ENCODE data around the gene HOXB1.

HOXB1 gene

DNA sequence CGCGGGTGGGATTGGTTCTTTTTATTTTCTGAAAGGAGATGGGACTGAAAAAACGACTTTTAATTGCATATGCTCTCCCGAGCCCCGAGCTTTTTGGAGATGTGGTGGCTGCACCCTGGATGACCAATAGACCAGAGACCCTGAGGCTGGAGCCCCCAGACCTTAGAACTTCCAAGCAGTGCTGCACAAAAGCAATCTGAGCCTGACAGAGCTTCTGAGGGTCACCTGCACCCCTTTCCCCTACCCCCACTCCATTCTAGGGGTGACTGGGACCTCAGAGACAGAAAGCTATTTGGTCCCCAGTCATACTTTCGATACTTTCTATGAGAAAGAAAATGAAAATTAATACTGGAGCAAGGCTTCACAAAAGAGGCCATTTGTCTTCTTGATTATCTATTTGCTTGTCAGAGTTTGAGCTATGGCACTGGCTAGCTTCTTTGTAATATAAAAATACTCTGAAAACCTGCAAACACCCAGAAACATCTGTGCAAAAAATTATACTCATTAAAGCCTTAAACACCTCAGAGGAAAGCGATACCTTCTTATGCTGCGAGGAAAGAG lies 43.8 kb upstream of the HOXB1 start:
- H3K27me3 ChIP-seq (ENCODE audit: control insufficient read depth in 1 of 2, insufficient read depth in 2 of 2, low read length in 2 of 2) = peaks cover 0 to 46% of the 10 kb centered on the region in 2 donors
- peak overlapping the region; percentile 41 to 79 for H3K9ac ChIP-seq (ENCODE audit: low read length in 2 of 2)
- H3K4me1 ChIP-seq (ENCODE audit: control insufficient read depth, insufficient read depth, low read length) = peaks cover 65% of the 10 kb centered on the region
- no peaks in the 10 kb centered on the region for H3K36me3 ChIP-seq (ENCODE audit: control insufficient read depth in 2 of 2, insufficient read depth in 2 of 2, low read length in 2 of 2)
- H3K27ac ChIP-seq (ENCODE audit: low read length) = peak overlapping the region; percentile 94
- no peaks in the 10 kb centered on the region for H3K9me3 ChIP-seq (ENCODE audit: control insufficient read depth in 2 of 2, low read length in 2 of 2)
- peak overlapping the region; percentile 13 to 75 for H3K4me3 ChIP-seq (ENCODE audit: low read length in 2 of 2)

DNA sequence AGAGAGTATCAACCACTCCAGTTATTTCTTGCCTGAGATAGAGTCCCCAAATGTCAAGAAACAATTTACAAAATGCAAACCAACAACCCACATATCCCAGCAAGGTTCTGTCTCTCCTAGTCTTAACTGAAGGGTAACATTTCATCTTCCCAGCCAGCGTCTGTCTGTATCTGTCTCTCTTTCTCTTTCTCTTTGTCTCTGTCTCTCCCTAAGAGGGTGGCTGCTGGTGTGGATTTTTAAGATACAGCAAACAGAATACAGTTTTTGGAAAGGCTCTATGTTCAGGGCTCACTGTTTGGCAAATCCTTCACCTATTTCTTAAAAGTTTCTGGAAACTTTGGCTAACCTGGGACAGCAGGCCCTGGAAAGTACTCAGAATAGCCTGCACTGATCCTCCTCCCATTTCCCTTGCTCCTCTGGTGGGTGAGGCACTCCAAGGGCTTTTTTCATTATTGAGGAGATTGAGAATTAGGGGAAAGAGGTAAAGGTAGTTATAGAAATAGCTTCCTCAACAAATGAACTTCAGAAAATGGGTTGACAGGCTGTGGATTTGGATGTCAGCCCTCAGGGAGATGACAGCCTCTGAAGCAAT lies 41.1 kb upstream of the HOXB1 start:
- Histone ChIP-seq H3K4me1 (ENCODE audit: control insufficient read depth, insufficient read depth, low read length) (peaks cover 71% of the 10 kb centered on the region), H3K9ac (ENCODE audit: low read length in 2 of 2) (peak overlapping the region; percentile 55 to 79), H3K27ac (ENCODE audit: low read length) (peak overlapping the region; percentile 94), H3K36me3 (ENCODE audit: control insufficient read depth in 2 of 2, insufficient read depth in 2 of 2, low read length in 2 of 2) (no peaks in the 10 kb centered on the region), H3K9me3 (ENCODE audit: control insufficient read depth in 2 of 2, low read length in 2 of 2) (no peaks in the 10 kb centered on the region), H3K4me3 (ENCODE audit: low read length in 2 of 2) (peak overlapping the region; percentile 8 to 75), H3K27me3 (ENCODE audit: control insufficient read depth in 1 of 2, insufficient read depth in 2 of 2, low read length in 2 of 2) (peaks cover 0 to 35% of the 10 kb centered on the region in 2 donors)

DNA sequence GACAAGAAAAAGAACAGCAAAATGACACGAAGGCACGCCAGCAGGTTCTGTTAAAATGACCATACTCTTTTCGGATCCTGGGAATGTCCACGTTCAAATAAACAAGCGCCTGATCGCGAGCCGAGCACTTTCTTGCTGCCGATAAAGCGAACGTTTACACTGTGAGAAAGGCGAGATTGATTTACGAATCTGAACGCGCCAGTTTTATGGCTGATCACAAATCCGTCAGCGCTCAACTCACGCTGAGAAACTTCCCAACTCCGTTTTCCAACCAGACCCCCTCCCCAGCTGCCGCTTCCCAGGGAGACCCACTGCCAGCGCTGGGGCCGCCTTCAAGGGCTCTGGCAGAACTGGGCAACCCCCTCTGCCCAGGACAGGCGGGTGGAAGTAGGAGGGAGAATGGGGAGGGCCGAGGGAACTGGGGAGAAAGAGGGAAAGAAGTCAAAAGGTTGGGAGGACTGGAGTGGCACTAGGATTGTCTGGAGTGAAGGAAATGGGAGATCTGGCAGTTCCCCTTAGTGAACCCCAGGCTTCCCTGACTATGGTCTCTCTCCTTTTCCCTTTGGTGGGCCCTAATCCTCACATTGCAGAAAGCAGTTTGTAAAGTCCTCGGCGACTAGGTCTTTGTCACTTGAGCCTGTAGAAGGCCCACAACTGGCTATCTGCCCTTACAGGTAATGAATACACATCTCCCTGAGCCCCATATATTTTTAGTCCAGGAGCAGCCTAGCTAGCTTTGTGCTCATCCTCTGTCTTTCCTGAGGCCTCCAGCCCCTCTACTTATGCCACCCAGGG lies 40.4 kb upstream of the HOXB1 start:
- no peaks in the 10 kb centered on the region for H3K9me3 ChIP-seq (ENCODE audit: control insufficient read depth in 2 of 2, low read length in 2 of 2)
- H3K27me3 ChIP-seq (ENCODE audit: control insufficient read depth in 1 of 2, insufficient read depth in 2 of 2, low read length in 2 of 2) = peaks cover 0 to 32% of the 10 kb centered on the region in 2 donors
- no peaks in the 10 kb centered on the region for H3K36me3 ChIP-seq (ENCODE audit: control insufficient read depth in 2 of 2, insufficient read depth in 2 of 2, low read length in 2 of 2)
- peak overlapping the region; percentile 24 to 75 for H3K4me3 ChIP-seq (ENCODE audit: low read length in 2 of 2)
- H3K9ac ChIP-seq (ENCODE audit: low read length in 2 of 2) = peak overlapping the region; percentile 55 to 79
- H3K4me1 ChIP-seq (ENCODE audit: control insufficient read depth, insufficient read depth, low read length) = peaks cover 74% of the 10 kb centered on the region
- H3K27ac ChIP-seq (ENCODE audit: low read length) = peak overlapping the region; percentile 94

DNA sequence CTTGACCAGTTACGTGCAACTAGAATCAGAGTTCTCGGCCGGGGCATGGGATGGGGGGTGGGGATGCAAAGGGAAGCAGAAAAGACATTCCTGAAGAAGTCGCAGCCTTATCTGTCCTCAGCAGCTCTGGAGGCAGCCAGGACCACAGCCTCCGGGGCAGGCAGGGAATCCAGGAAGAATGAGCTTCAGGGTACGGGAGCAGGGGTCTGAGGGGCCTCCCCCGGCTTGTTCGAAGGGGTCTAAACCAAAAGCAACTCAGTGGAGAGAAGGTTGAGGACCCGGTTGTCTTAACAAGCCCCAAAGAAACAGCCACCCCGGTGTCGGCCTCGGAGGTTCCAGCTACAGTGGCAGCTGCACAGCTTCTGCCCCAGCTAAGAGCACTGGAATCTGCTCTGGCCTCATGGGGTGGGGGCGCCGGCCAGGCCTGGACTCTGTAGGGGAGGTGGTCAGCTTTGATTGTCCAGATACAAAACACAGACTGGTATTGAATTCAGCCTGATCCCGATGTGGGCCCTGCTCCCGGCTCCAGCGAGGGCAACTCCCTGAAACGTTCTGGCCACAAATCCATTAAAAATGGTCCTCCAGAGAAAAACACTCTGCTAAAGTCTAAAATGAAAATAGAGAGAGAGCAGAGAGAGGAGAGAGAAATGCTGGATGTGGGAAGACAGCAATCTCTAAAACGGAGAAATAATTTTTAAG lies 39.7 kb upstream of the HOXB1 start:
- Histone ChIP-seq H3K9me3 (ENCODE audit: control insufficient read depth in 2 of 2, low read length in 2 of 2) (no peaks in the 10 kb centered on the region), H3K27ac (ENCODE audit: low read length) (peak overlapping the region; percentile 94), H3K9ac (ENCODE audit: low read length in 2 of 2) (peak overlapping the region; percentile 55 to 79), H3K36me3 (ENCODE audit: control insufficient read depth in 2 of 2, insufficient read depth in 2 of 2, low read length in 2 of 2) (no peaks in the 10 kb centered on the region), H3K4me1 (ENCODE audit: control insufficient read depth, insufficient read depth, low read length) (peaks cover 74% of the 10 kb centered on the region), H3K4me3 (ENCODE audit: low read length in 2 of 2) (peak overlapping the region; percentile 24 to 75), H3K27me3 (ENCODE audit: control insufficient read depth in 1 of 2, insufficient read depth in 2 of 2, low read length in 2 of 2) (peaks cover 0 to 28% of the 10 kb centered on the region in 2 donors)

DNA sequence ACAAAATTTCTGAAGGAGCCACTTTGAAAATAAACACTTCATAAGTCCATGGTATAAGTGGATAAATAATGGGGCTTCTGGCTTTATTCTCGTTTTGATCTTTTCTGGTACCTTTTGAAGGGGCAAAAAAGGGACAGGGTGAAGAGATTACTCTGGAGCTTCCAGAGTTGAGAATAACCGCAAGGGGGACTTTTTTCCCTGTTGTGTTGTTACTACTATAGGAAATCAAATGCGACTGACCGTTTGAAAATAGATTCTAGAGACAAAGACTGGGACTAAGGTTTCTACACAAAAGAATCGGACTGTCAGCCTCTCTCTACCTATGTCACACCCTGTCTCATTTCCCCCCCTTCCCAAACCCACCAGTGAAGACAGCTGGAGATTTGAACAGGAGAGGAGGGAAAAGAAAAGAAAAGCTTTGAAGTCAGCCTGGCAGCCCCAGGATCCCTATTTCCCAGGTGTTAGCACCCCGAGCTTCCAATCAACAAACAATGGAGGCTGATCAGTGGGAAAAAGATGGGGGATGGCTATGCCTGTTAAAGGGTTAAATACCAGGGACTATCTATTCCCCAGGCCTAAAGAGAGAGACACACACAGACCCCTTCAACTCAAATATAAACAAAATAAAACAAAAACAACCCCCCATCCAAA lies 39.0 kb upstream of the HOXB1 start:
- Histone ChIP-seq H3K9me3 (ENCODE audit: control insufficient read depth in 2 of 2, low read length in 2 of 2) (no peaks in the 10 kb centered on the region), H3K4me1 (ENCODE audit: control insufficient read depth, insufficient read depth, low read length) (peaks cover 74% of the 10 kb centered on the region), H3K27ac (ENCODE audit: low read length) (peak overlapping the region; percentile 94), H3K4me3 (ENCODE audit: low read length in 2 of 2) (peak overlapping the region; percentile 24 to 75), H3K27me3 (ENCODE audit: control insufficient read depth in 1 of 2, insufficient read depth in 2 of 2, low read length in 2 of 2) (peaks cover 0 to 23% of the 10 kb centered on the region in 2 donors), H3K36me3 (ENCODE audit: control insufficient read depth in 2 of 2, insufficient read depth in 2 of 2, low read length in 2 of 2) (no peaks in the 10 kb centered on the region), H3K9ac (ENCODE audit: low read length in 2 of 2) (peak overlapping the region; percentile 55 to 79)

DNA sequence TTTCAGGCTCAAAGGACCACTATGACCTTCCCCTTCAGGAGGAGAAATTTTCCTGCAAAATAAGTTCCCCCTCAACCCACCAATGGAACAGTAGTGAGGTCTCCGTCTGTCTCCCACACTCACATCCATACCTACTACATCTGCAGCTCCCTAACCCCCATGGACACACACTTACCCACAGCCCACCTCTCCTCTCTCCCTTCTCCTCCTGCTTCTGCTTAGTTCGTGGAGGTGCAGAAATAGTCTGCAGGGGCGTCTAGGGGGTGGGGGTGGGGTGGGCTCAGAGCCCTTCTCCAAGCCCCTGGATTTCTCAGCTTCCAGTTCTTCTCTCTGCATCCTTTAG lies 38.4 kb upstream of the HOXB1 start:
- no peaks in the 10 kb centered on the region for H3K36me3 ChIP-seq (ENCODE audit: control insufficient read depth in 2 of 2, insufficient read depth in 2 of 2, low read length in 2 of 2)
- no peaks in the 10 kb centered on the region for H3K9me3 ChIP-seq (ENCODE audit: control insufficient read depth in 2 of 2, low read length in 2 of 2)
- H3K27ac ChIP-seq (ENCODE audit: low read length) = peak overlapping the region; percentile 94
- peaks cover 0 to 22% of the 10 kb centered on the region in 2 donors for H3K27me3 ChIP-seq (ENCODE audit: control insufficient read depth in 1 of 2, insufficient read depth in 2 of 2, low read length in 2 of 2)
- H3K9ac ChIP-seq (ENCODE audit: low read length in 2 of 2) = peak overlapping the region; percentile 55 to 79
- H3K4me3 ChIP-seq (ENCODE audit: low read length in 2 of 2) = peak overlapping the region; percentile 39 to 75
- peaks cover 72% of the 10 kb centered on the region for H3K4me1 ChIP-seq (ENCODE audit: control insufficient read depth, insufficient read depth, low read length)

DNA sequence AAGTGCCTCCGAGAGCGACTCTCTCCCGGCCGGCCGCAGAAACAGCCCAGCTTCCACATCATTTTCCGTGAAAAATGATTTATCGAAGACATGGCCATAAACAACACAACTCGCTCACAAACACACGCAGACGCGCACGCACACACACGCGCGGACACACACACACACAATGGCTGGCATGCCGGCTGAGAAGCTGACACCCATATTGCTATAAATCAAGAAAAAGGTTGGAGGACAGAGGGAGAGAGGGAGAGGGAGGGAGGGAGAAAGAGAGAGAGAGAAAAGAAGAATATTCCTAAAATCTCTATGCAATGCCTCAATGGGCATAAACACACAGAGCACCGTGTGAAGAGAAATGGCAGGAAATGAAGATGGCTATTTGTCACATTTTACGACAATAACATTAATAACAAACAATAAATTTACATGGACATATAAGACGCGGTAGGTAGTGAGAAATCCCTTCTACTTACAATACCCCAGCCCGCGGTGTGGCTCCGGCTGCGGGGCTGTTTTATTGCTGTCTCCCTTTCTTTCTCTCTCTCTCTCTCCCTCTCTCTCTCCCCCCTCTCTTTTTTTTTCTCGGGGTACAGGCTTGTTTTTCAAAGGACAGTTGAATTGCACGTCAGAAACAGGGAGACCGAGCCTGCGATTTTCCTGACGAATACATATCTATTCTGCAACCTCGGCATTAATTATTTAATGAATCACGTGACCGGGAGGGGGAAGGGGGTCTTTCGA lies 37.9 kb upstream of the HOXB1 start:
- Histone ChIP-seq H3K27me3 (ENCODE audit: control insufficient read depth in 1 of 2, insufficient read depth in 2 of 2, low read length in 2 of 2) (peaks cover 0 to 20% of the 10 kb centered on the region in 2 donors), H3K27ac (ENCODE audit: low read length) (peak overlapping the region; percentile 94), H3K9ac (ENCODE audit: low read length in 2 of 2) (peak overlapping the region; percentile 44 to 68), H3K4me1 (ENCODE audit: control insufficient read depth, insufficient read depth, low read length) (peaks cover 75% of the 10 kb centered on the region), H3K9me3 (ENCODE audit: control insufficient read depth in 2 of 2, low read length in 2 of 2) (no peaks in the 10 kb centered on the region), H3K36me3 (ENCODE audit: control insufficient read depth in 2 of 2, insufficient read depth in 2 of 2, low read length in 2 of 2) (no peaks in the 10 kb centered on the region), H3K4me3 (ENCODE audit: low read length in 2 of 2) (peak overlapping the region; percentile 39 to 75)

DNA sequence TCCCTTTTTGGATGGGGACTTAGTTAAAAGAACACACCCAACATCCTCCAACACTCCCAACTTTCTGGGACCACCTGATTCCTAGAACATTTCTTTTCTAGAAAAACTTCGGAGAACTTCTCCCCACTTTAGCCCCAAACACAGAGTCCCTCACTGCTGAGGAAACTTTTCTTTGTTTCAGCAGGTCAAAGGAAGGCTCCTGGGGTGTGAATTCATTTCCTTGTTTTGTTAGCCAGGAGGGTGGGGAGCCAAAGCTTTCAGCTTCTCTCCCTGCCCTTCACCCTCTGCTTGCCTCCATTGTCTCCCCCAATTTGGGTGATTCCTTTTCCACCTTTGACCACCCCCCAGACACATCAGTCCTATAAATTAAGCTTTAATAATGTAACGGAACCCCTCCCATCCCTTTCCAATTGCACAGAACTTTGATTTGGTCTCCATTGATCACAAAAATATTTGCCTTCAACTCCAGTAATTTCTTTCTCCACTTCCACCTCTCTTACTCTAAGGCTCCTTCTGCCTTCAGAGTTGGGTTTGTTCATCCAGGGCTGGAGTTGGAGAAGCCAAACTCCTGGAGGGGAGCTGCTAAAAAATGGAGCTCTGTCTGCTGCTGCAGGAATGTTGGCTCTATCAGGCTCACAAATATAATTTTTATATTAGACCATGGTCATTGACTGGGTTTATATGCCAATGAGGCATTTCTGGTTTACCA lies 37.0 kb upstream of the HOXB1 start:
- peak overlapping the region; percentile 39 to 75 for H3K4me3 ChIP-seq (ENCODE audit: low read length in 2 of 2)
- peaks cover 79% of the 10 kb centered on the region for H3K4me1 ChIP-seq (ENCODE audit: control insufficient read depth, insufficient read depth, low read length)
- H3K9me3 ChIP-seq (ENCODE audit: control insufficient read depth in 2 of 2, low read length in 2 of 2) = no peaks in the 10 kb centered on the region
- H3K36me3 ChIP-seq (ENCODE audit: control insufficient read depth in 2 of 2, insufficient read depth in 2 of 2, low read length in 2 of 2) = no peaks in the 10 kb centered on the region
- H3K27ac ChIP-seq (ENCODE audit: low read length) = peak overlapping the region; percentile 94
- H3K9ac ChIP-seq (ENCODE audit: low read length in 2 of 2) = peak overlapping the region in 1 of 2 donors; percentile 47
- peaks cover 0 to 18% of the 10 kb centered on the region in 2 donors for H3K27me3 ChIP-seq (ENCODE audit: control insufficient read depth in 1 of 2, insufficient read depth in 2 of 2, low read length in 2 of 2)

DNA sequence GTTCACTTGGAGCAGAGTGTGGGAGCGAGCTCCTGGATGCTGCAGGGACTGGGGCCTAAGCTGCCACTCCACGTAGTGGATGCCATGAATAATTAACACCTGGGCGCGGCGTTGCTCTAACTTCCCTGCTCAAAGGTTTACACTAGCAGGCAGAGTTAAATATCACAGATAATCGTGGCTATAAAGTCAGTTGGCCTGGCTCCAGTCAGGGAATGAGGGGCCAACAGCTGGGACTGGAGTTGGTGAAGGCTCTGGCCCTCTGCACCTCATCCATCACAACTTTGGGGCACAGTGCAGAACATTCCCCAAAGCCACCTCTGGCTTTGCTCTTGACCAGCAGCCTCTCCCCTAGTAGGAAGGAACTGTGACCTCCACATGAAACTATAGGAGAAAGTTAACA lies 36.4 kb upstream of the HOXB1 start:
- Histone ChIP-seq H3K4me1 (ENCODE audit: control insufficient read depth, insufficient read depth, low read length) (peaks cover 79% of the 10 kb centered on the region), H3K4me3 (ENCODE audit: low read length in 2 of 2) (peak overlapping the region in 1 of 2 donors; percentile 75), H3K27ac (ENCODE audit: low read length) (peak overlapping the region; percentile 94), H3K9ac (ENCODE audit: low read length in 2 of 2) (peak overlapping the region in 1 of 2 donors; percentile 36), H3K36me3 (ENCODE audit: control insufficient read depth in 2 of 2, insufficient read depth in 2 of 2, low read length in 2 of 2) (no peaks in the 10 kb centered on the region), H3K9me3 (ENCODE audit: control insufficient read depth in 2 of 2, low read length in 2 of 2) (no peaks in the 10 kb centered on the region), H3K27me3 (ENCODE audit: control insufficient read depth in 1 of 2, insufficient read depth in 2 of 2, low read length in 2 of 2) (peaks cover 0 to 14% of the 10 kb centered on the region in 2 donors)

Measured in stomach smooth muscle (tissue), 2 donors.